Retina (tissue), 1 donor: Measurements from ENCODE around the gene ASCL2.

Experiments used
- DNase-seq: peaks from one replicate; pipeline ENCODE4 v3.0.0-alpha.2; 2016

The ASCL2 gene

DNA sequence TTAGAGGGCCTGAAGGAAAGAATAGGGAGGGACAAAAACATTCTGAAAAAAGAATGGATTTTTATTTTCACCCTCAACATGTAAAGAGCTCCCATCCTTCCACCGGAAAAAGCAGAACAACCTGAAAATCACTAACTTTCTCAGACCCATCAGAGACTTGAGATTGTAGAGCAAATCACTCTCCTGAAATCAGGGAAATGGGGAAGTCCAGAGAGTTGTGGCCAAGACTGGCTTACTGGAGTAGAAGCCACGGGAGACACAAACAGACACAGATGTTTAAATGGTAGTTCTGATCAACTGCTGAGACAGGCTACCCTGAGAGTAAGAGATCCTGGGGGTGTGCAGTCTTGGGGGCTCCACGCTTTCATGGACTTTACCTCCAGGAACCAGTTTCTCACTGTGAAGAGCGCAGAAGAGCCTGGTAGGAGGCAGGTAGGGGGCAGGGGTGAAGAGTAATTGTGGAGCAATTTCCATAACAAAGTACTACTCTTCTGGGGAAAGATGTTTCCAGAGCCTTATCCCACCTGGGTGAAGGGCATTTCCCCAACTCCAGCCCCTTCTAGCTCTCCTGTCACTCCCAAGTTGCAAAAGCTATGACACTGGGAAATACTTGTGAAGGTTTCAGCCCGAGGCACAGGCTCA is 47.1 kb downstream of the ASCL2 start:
- no peak for DNase-seq

- no peak for DNase-seq
Measured at GRCh38 chr11:2222451-2222850, 47.9 kb downstream of the ASCL2 start.

DNA sequence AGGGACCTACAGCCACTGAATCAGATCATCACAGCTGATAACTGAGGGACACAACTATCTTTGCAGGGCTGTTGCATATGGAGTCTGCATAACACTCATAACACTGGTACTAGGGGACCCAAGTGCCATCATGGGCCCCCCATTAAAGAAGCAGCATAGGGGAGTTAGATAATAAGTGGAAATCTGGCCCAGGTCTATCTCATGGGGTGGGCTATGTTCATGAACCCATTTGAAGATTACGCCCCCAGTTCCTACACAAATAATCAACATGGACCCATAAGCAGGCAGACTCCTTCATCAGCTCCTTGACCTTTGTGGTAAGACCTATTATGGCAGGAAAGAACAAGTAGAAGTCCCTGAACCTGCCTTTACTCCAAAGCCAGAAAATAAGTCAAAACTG is 48.8 kb downstream of the ASCL2 start:
- no peak for DNase-seq

- no peak for DNase-seq
Measured at GRCh38 chr11:2221024-2221423, 49.4 kb downstream of the ASCL2 start.

- DNase-seq: no peak
Measured at GRCh38 chr11:2220173-2220771, 50.1 kb downstream of the ASCL2 start.

DNA sequence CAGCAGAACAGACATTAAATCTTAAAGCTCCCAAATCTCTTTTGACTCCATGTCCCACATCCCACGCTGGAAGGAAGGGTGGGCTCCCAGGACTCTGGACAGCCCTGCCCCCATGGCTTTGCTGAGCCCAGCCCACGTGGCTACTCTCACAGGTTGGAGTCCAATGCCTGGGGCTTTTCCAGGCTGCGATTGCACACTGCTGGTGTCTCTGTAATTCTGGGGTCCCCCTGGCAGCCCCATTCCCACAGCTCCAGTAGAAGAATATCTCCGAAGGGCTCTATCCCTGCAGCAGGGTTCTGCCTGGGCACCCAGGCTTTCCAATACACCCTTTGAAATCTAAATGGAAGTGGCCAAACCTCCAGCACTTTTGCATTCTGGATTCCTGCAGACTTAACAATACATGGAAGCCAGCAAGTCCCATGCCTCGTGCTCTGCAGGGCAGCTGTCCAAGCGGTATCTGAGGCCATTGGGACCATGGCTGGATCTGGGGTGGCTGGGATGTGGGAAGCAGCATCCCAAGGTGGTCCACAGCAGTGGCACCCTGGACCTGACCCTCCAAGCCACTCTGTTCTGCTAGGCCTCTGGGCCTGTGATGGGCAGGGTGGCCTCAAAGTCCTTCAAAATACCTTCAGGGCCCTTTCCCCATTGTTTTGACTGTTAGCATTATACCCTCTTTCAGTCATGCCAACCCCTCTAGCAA is 50.9 kb downstream of the ASCL2 start:
- no peak for DNase-seq
